Ramos (cell line): ENCODE measurements around the gene PPP1R37.

Source experiments
- in situ Hi-C: fragments of 300-500 bp; cut with MboI; formaldehyde crosslinking; loops from one replicate; pipeline ENCODE4 v1.14.3; 2022; ENCODE audit warnings: low sequenced_read_pairs; ENCODE audit not compliant: unreplicated experiment

PPP1R37 gene

GRCh38 chr19:45092747-45093678 is at the start of gene PPP1R37:
PPP1R37 (plus strand) TSS chr19:45093179; CDS start chr19:45093326, 147 bp downstream.
- in situ Hi-C loops, result no loop called here

GRCh38 chr19:45045671-45046353 is 47.2 kb upstream of the PPP1R37 start:
- in situ Hi-C loops, result no loop called here

- in situ Hi-C loops, result no loop called here
Measured at GRCh38 chr19:45046355-45046754, 46.6 kb upstream of the PPP1R37 start.

- in situ Hi-C loops, result no loop called here
Measured at GRCh38 chr19:45047188-45047797, 45.7 kb upstream of the PPP1R37 start.

GRCh38 chr19:45049073-45049736 is 43.8 kb upstream of the PPP1R37 start:
- in situ Hi-C loops, result no loop called here

GRCh38 chr19:45050036-45050435 is 42.9 kb upstream of the PPP1R37 start:
- in situ Hi-C loops, result loop anchor here (10.0 to 25.0 kb wide), 2 partner anchors 145 to 1288 kb away; partner anchors contain the start of genes APOE and SMG9

GRCh38 chr19:45051929-45052579 is 40.9 kb upstream of the PPP1R37 start:
- in situ Hi-C loops, result loop anchor here (10.0 to 25.0 kb wide), 2 partner anchors 147 to 1290 kb away; partner anchors contain the start of genes APOE and SMG9

GRCh38 chr19:45056831-45057230 is 36.1 kb upstream of the PPP1R37 start:
- in situ Hi-C loops, result loop anchor here (5.0 to 25.0 kb wide), 3 partner anchors 65 to 1295 kb away; partner anchors contain the start of genes APOE and SMG9

GRCh38 chr19:45057444-45057843 is 35.5 kb upstream of the PPP1R37 start:
- in situ Hi-C loops, result loop anchor here (5.0 to 25.0 kb wide), 3 partner anchors 65 to 1295 kb away; partner anchors contain the start of genes APOE and SMG9

- in situ Hi-C loops, result loop anchor here (5.0 to 25.0 kb wide), 3 partner anchors 66 to 1296 kb away; partner anchors contain the start of genes APOE and SMG9
Measured at GRCh38 chr19:45058622-45059159, 34.3 kb upstream of the PPP1R37 start.

- in situ Hi-C loops, result loop anchor here (5.0 to 25.0 kb wide), 3 partner anchors 67 to 1297 kb away; partner anchors contain the start of genes APOE and SMG9
Measured at GRCh38 chr19:45059258-45059965, 33.6 kb upstream of the PPP1R37 start.

- in situ Hi-C loops, result loop anchor here (25.0 kb wide), 1 partner anchor 1300 kb away; the partner anchor contains the start of gene SMG9
Measured at GRCh38 chr19:45061965-45062364, 31.0 kb upstream of the PPP1R37 start.

- in situ Hi-C loops, result loop anchor here (25.0 kb wide), 1 partner anchor 1302 kb away; the partner anchor contains the start of gene SMG9
Measured at GRCh38 chr19:45063851-45064801, 28.9 kb upstream of the PPP1R37 start.

GRCh38 chr19:45066921-45067661 is 25.9 kb upstream of the PPP1R37 start:
- in situ Hi-C loops, result loop anchor here (25.0 kb wide), 1 partner anchor 1305 kb away; the partner anchor contains the start of gene SMG9

- in situ Hi-C loops, result loop anchor here (25.0 kb wide), 1 partner anchor 1306 kb away; the partner anchor contains the start of gene SMG9
Measured at GRCh38 chr19:45068041-45068440, 24.9 kb upstream of the PPP1R37 start.

- in situ Hi-C loops, result loop anchor here (25.0 kb wide), 1 partner anchor 1307 kb away; the partner anchor contains the start of gene SMG9
Measured at GRCh38 chr19:45069056-45069455, 23.9 kb upstream of the PPP1R37 start.
